G401 (cell line): ENCODE measurements around the gene CD2BP2. TPM values are rescaled to one million over a fixed set of nuclear protein-coding genes. Genes with fewer than 3 reads are reported as not detected.
"Not testable (repeated sequence)": the region's sequence is repeated elsewhere in the genome, so short reads cannot be mapped to it uniquely, and the experiment has no call there.

Experiments used
- DNase-seq: peaks from one replicate; pipeline ENCODE4 v3.0.0-alpha.2; 2015; ENCODE audit warnings: low spot score
- in situ Hi-C: cut with HindIII; loops from 2 replicates; pipeline ENCODE4 v1.10.0; 2016; ENCODE audit warnings: low sequenced_read_pairs, mixed read lengths
- total RNA-seq: library from RNA; depleted of rRNA; stranded (reverse); fragments of >200 nt; shearing (Covaris generic); gene quantifications from 2 replicates; pipeline ENCODE4 v1.2.3, GENCODE V29; 2014

Gene CD2BP2
- total RNA-seq, 1 experiment from 2014 or later = 84.3 TPM

- no peak for DNase-seq
- in situ Hi-C loops = no loop called here
These were observed 4.8 kb downstream of the CD2BP2 start for GRCh38 chr16:30350134-30350871.

GRCh38 chr16:30349675-30350074 is 5.4 kb downstream of the CD2BP2 start:
- in situ Hi-C loops = no loop called here
- DNase-seq = no peak

GRCh38 chr16:30348929-30349328 is 6.2 kb downstream of the CD2BP2 start:
- in situ Hi-C loops = no loop called here

GRCh38 chr16:30348113-30348512 is 7.0 kb downstream of the CD2BP2 start:
- DNase-seq = no peak
- in situ Hi-C loops = no loop called here

More at GRCh38 chr16:30348929-30349328, 6.2 kb downstream of the CD2BP2 start:
- DNase-seq = no peak

GRCh38 chr16:30346286-30346685 is 8.8 kb downstream of the CD2BP2 start:
- DNase-seq = no peak

GRCh38 chr16:30343491-30343820 is 11.7 kb downstream of the CD2BP2 start:
- in situ Hi-C loops, DNase-seq: not testable (repeated sequence)

More at GRCh38 chr16:30346286-30346685, 8.8 kb downstream of the CD2BP2 start:
- in situ Hi-C loops = no loop called here

- no peak for DNase-seq
- in situ Hi-C loops = no loop called here
These were observed 12.2 kb downstream of the CD2BP2 start for GRCh38 chr16:30342751-30343490.

GRCh38 chr16:30341971-30342370 is 13.1 kb downstream of the CD2BP2 start:
- DNase-seq, in situ Hi-C loops: not testable (repeated sequence)

- no peak for DNase-seq
- in situ Hi-C loops = no loop called here
These were observed 14.5 kb downstream of the CD2BP2 start for GRCh38 chr16:30340621-30341020.

- DNase-seq, in situ Hi-C loops: not testable (repeated sequence)
These were observed 16.4 kb downstream of the CD2BP2 start for GRCh38 chr16:30338715-30339114.

GRCh38 chr16:30337964-30338357 is 17.1 kb downstream of the CD2BP2 start:
- in situ Hi-C loops, DNase-seq: not testable (repeated sequence)

- in situ Hi-C loops = no loop called here
These were observed 19.3 kb downstream of the CD2BP2 start for GRCh38 chr16:30335598-30336474.

GRCh38 chr16:30335028-30335597 is 20.0 kb downstream of the CD2BP2 start:
- peak; percentile 77 for DNase-seq
- in situ Hi-C loops = not testable (repeated sequence)

More at GRCh38 chr16:30335598-30336474, 19.3 kb downstream of the CD2BP2 start:
- peak; percentile 37 for DNase-seq

GRCh38 chr16:30334473-30334989 is 20.6 kb downstream of the CD2BP2 start:
- DNase-seq = peak; percentile 40
- in situ Hi-C loops = not testable (repeated sequence)

GRCh38 chr16:30324220-30324619 is 30.9 kb downstream of the CD2BP2 start:
- DNase-seq, in situ Hi-C loops: not testable (repeated sequence)

- in situ Hi-C loops, DNase-seq: not testable (repeated sequence)
These were observed 36.5 kb downstream of the CD2BP2 start for GRCh38 chr16:30318647-30319046.

- DNase-seq, in situ Hi-C loops: not testable (repeated sequence)
These were observed 44.2 kb downstream of the CD2BP2 start for GRCh38 chr16:30310937-30311336.

GRCh38 chr16:30309255-30309654 is 45.9 kb downstream of the CD2BP2 start:
- DNase-seq, in situ Hi-C loops: not testable (repeated sequence)
